HEK293T (cell line): ENCODE results near the gene GINS2.

Experiments
- ELF4 ChIP-seq: fragments of 450-650 bp; IDR thresholded peaks from 2 replicates; pipeline ENCODE4 v1.6.1; 2017; ENCODE audit warnings: antibody characterized with exemption
- NFRKB ChIP-seq: fragments of 450-650 bp; IDR thresholded peaks from 2 replicates; pipeline ENCODE4 v1.6.1; 2016; ENCODE audit warnings: mild to moderate bottlenecking, moderate library complexity
- SP1 ChIP-seq: fragments of 450-650 bp; IDR thresholded peaks from 2 replicates; pipeline ENCODE4 v1.6.1; 2017
- SUZ12 ChIP-seq: fragments of 450-650 bp; IDR thresholded peaks from 2 replicates; pipeline ENCODE4 v1.6.1; 2016; ENCODE audit warnings: mild to moderate bottlenecking

DNA sequence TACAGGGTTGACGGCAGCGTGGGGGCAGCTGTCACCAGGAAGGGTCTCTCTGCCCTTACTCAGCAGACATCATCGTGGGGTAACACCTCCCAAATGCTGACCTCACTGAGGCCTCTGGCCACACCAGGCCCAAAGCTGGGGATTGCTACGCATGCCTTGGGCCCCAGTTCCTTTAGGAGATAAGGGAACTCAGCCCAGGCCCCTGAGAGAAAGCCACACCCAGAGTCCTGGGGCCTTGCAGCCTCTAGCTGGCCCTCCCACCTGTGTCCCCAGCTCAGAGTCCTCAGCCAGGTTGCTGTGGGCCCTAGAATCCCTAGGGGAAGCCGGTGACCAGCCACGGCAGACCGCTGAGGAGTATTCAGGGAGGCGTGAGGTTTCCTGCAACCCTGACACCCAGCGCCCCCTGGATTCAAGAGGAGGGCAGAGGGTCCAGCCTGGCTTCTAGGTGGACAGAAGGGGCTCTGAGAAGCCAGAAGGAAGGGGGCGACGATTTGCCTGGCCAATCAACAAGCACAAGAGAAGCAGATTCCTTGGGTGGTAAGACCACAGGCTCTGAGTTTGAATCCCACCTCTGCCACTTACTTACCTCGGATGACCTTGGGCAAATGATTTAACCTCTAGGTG lies 10.3 kb upstream of the GINS2 start:
- TF ChIP-seq NFRKB (no peak), ELF4 (no peak), SP1 (no peak), SUZ12 (no peak)
